GM18498 (cell line): ENCODE results near the gene MGAT4A.

Experiments
- ATAC-seq: cut with Tn5 transposase; IDR thresholded peaks from one replicate; pipeline ENCODE4 v1.9.1; 2021; ENCODE audit warnings: mild to moderate bottlenecking, moderate library complexity; ENCODE audit not compliant: unreplicated experiment

MGAT4A gene

GRCh38 chr2:98579926-98580325 lies 151.0 kb downstream of the MGAT4A start:
- no peak for ATAC-seq

DNA sequence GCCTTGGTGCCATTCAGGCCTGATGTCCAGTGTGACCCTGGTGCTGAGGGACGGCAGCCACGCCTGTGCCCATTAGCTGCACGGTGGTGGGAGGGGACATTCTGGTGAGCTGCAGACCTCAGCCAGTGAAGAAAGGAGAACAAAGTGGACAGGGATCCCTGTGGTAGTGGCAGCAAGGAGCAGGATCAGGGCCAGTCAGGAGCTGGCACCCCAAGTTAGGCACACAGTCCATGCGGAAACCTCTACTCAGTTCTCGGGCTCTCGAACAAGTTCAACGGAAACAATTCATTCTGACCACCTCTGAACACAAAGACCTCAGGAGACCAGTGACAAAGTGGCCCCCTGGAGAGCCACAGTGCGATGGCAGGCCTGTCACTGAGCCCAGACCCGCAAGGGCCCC lies 152.7 kb downstream of the MGAT4A start:
- ATAC-seq: no peak

DNA sequence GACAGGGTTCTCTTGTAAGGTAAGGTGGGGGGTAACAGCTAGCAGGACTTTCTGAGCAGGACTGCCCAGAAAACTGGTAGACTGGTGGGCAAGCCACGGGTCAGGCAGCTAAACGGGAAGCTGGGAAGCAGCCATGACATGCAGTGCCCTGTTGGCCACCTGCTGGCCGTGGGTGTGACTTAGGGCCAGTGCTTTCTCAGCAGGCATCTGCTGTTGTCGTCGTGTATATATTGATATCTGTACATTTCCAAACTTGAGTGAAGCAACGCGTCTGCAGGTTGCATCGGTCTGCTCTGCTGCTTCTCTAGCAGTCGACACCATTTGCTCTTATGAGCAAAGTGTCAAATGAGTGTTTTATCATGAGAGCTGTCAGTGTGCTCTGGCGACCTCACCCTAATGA lies 153.6 kb downstream of the MGAT4A start:
- ATAC-seq: no peak

DNA sequence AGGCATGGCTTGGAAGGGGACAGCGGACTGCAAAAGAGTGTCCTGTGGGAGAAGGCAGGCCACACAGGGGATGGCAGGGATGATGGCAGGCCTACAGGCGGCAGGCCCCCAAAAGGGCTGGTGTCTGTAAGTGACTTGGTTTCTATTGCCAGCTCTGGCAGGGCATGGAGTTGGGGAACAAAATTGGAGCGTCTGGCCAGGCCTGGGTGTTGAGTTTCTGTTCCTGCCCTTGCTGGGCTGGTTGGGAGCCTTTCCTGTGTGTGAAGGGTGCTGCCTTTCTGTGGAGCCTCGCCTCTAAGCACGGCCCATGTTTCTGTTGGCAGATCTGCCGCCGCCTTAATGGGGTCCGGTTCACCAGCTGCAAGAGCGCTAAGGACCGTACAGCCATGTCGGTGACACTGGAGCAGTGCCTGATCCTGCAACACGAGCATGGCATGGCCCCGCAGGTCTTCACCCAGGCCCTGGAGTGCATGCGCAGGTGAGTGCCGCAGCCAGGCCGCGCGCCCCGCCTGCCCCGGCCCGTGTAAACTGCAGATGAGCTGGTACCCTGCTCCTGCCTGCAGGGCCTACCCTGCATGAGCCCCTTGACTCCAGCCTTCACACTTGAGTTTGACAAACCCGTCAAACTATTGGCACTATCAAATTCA lies 154.1 kb downstream of the MGAT4A start:
- no peak for ATAC-seq

GRCh38 chr2:98573426-98573825 lies 157.5 kb downstream of the MGAT4A start:
- ATAC-seq: no peak

GRCh38 chr2:98572676-98573075 lies 158.3 kb downstream of the MGAT4A start:
- no peak for ATAC-seq

GRCh38 chr2:98572211-98572610 lies 158.7 kb downstream of the MGAT4A start:
- ATAC-seq: no peak

- ATAC-seq: no peak
Observed at GRCh38 chr2:98571796-98572195, 159.1 kb downstream of the MGAT4A start.

DNA sequence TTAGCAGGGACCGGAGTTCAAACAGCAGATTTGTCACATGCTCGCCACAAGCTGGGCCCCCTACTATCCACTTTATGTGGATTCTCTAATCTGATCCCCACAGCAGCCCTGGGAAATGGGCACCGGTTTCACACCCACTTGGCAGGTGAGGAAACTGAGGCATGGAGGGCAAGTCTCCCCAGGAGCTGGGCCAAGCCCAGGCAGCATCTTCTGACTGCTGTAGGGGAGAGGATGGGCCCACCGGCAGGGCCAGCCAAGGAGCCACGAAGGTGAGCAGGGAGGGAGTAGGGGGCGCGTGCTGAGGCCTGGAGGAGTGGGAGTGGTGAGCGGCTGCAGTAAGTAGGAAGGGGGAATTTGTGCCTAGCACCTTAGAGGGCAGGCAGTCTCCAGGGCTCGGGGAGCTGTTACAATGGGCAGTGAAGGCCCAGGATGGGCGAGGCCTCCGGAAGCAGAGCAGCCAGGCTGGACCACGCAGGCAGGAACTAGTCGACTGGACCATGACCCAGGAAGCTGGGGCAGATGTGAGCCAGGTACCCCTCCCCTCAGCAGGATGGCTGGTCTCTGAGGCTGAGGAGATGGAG lies 159.7 kb downstream of the MGAT4A start:
- ATAC-seq: no peak

DNA sequence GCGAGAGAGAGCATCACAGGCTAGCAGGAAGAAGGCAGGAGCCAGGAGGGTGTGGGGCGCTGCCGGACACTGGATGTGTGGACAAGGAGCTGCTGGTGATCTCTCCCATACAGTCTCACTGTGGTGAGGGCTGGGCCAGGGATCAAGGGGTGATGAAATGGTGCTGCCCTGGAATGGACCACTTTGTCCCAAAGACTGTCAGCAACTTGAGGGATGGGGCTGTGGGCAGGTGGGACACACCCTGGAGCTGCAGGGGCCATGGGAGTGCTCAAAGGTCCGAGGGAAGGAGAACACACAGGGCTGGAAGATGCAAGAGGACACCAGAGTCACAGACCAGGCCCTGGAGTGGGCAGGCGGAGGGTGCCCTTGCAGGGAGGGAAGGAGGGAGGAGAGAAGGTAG lies 160.6 kb downstream of the MGAT4A start:
- ATAC-seq: no peak

- no peak for ATAC-seq
Observed at GRCh38 chr2:98569915-98570314, 161.0 kb downstream of the MGAT4A start.

DNA sequence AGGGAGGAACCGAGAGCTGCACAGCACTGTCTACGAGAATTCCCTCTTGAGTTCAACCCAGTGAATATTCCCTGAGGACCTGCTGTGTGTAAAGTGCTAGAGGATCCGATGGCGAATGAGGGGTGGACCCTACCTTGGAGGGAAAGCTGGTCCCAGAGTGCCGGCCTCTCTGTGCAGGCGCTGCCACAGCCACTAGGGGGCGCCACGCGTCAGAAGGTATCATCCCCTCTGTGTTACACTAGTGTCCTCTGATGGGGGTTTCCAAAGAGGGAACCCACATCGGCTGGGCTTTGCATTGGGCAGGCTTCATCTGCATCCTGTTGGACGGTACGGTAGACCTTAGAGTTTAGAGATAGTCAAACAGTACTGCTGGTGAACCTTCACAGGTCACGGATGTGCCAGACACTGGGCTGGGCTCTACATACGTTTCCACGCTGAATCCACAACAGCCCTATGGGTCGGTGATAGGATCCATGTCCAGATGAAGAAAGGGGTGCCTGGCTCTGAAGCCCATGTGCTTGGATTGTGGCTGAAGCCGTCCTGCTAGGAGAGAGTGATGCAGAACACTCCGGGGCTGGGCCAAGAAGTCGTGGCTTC lies 161.6 kb downstream of the MGAT4A start:
- ATAC-seq: no peak
